Measurements from ENCODE around the gene HOXD13. TPM values are rescaled to one million over a fixed set of nuclear protein-coding genes. Genes with fewer than 3 reads are reported as not detected.

HOXD13 gene
- total RNA-seq, 4 donors from 2014 or later: 1.1 TPM; not detected in 3

GRCh38 chr2:176122683-176123410 is 30.3 kb downstream of the HOXD13 start, which contains the start of gene HOXD9:
Gene HOXD9 (plus strand): TSS chr2:176122719. CDS start chr2:176122769, 50 bp downstream.
- TF ChIP-seq, protein P1, sequence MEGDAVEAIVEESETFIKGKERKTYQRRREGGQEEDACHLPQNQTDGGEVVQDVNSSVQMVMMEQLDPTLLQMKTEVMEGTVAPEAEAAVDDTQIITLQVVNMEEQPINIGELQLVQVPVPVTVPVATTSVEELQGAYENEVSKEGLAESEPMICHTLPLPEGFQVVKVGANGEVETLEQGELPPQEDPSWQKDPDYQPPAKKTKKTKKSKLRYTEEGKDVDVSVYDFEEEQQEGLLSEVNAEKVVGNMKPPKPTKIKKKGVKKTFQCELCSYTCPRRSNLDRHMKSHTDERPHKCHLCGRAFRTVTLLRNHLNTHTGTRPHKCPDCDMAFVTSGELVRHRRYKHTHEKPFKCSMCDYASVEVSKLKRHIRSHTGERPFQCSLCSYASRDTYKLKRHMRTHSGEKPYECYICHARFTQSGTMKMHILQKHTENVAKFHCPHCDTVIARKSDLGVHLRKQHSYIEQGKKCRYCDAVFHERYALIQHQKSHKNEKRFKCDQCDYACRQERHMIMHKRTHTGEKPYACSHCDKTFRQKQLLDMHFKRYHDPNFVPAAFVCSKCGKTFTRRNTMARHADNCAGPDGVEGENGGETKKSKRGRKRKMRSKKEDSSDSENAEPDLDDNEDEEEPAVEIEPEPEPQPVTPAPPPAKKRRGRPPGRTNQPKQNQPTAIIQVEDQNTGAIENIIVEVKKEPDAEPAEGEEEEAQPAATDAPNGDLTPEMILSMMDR (IDR thresholded peaks at IDR 0.05; ENCODE audit: low read depth): no peak

DNA sequence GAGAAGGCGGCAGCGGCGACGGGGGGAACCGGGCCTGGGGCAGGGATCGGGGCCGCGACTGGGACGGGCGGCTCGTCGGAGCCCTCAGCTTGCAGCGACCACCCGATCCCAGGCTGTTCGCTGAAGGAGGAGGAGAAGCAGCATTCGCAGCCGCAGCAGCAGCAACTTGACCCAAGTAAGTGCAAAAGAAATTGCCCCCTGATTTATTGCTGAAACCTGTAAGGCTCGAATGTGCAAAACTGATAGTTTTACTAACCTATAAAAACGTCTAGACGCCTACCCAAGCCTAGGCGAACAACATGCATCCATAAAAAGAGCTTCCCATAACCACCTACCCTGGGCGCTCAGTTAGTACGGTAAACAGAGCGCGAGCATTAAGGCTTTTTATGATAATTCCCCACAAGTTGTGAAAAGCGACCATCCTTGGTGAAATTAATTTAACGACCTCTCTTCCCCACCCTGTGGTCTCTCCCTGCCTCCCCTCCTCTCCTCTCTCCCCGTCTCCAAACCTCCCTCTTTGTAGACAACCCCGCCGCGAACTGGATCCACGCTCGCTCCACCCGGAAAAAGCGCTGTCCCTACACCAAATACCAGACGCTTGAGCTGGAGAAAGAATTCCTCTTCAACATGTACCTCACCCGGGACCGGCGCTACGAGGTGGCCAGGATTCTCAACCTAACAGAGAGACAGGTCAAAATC is 31.0 kb downstream of the HOXD13 start:
- TF ChIP-seq, protein P1 (IDR thresholded peaks at IDR 0.05; ENCODE audit: low read depth): no peak

- TF ChIP-seq, protein P1 (IDR thresholded peaks at IDR 0.05; ENCODE audit: low read depth): no peak
These were observed 31.8 kb downstream of the HOXD13 start for GRCh38 chr2:176124110-176124946.

- TF ChIP-seq, protein P1 (IDR thresholded peaks at IDR 0.05; ENCODE audit: low read depth): no peak
These were observed 32.6 kb downstream of the HOXD13 start for GRCh38 chr2:176124947-176125771.

DNA sequence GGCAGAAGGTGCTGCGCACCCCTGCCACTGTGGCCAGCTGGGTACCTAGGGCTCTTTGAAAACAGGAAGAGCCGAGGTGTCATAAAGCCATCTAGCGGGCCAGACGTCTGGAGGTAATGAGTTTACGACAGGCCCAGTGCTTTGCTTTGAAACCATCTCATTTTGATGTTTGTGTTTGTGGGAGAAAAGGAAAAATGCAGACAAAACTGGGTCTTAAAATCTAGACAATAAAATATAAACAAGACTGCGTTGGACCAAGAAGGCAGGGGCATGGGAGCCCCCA is 33.2 kb downstream of the HOXD13 start:
- TF ChIP-seq, protein P1 (IDR thresholded peaks at IDR 0.05; ENCODE audit: low read depth): no peak

GRCh38 chr2:176126929-176127773 is 34.6 kb downstream of the HOXD13 start:
- TF ChIP-seq, protein P1 (IDR thresholded peaks at IDR 0.05; ENCODE audit: low read depth): no peak

All from subcutaneous adipose tissue (tissue), 4 donors.